OCI-LY1 (cell line): ENCODE measurements around the gene MAGEC3.

ENCODE experiments used
- EZH2 ChIP-seq: fragments of 200-600 bp; sonication (generic), shearing (Covaris generic); IDR thresholded peaks from 2 replicates; pipeline ENCODE4 v1.8.0; 2017; ENCODE audit warnings: borderline replicate concordance, mixed run types, mild to moderate bottlenecking, antibody characterized with exemption, low read length, moderate library complexity, mixed read lengths
- TF ChIP-seq, protein P1 (sequence below): fragments of 200-600 bp; sonication (generic), shearing (Covaris generic); IDR thresholded peaks from 2 replicates; pipeline ENCODE4 v1.5.1; 2017; ENCODE audit warnings: mild to moderate bottlenecking, antibody characterized with exemption, low read length, moderate library complexity, mixed read lengths

DNA sequence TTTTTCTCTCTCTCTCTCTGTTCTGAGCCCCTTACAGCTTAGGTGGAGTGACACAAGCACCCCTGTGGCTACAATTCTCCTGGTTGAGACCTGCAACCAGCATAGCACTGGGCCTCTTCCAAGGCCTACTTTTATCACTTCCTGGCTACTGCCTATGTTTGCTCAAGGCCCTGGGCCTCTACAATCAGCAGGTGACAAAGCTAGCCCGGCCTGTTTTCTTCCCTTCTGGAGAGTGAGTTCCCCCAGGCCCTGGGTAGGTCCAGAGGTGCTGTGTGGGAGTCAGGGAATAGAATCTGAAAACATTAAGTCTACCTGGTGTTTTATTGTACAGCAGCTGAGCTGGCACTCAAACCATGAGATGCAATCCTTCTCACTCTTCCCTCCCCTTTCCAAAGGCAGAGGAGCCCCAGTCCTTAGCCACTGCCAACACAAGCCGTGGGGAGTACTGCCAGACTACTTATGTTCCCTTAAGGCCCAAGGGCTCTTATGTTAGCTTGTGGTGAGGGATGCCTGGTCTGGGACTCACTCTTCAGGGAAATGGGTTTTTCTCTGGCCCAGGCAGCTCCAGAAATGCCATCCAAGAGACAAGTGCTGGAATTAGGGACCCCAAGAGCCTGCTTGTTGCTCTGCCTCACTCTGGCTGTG is 23.8 kb upstream of the MAGEC3 start:
- TF ChIP-seq EZH2 = no peak
- TF ChIP-seq, protein P1, sequence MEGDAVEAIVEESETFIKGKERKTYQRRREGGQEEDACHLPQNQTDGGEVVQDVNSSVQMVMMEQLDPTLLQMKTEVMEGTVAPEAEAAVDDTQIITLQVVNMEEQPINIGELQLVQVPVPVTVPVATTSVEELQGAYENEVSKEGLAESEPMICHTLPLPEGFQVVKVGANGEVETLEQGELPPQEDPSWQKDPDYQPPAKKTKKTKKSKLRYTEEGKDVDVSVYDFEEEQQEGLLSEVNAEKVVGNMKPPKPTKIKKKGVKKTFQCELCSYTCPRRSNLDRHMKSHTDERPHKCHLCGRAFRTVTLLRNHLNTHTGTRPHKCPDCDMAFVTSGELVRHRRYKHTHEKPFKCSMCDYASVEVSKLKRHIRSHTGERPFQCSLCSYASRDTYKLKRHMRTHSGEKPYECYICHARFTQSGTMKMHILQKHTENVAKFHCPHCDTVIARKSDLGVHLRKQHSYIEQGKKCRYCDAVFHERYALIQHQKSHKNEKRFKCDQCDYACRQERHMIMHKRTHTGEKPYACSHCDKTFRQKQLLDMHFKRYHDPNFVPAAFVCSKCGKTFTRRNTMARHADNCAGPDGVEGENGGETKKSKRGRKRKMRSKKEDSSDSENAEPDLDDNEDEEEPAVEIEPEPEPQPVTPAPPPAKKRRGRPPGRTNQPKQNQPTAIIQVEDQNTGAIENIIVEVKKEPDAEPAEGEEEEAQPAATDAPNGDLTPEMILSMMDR = no peak
